A673 (cell line): Measurements from ENCODE around the gene NAV2. TPM values are rescaled to one million over a fixed set of nuclear protein-coding genes. Genes with fewer than 3 reads are reported as not detected.

Experiments used
- BruUV-seq: library from RNA; stranded (reverse); fragments of 400-500 nt; replicated peaks from 2 replicates; lab custom pipeline; 2021; lab: Mats Ljungman, UMichigan
- CTCF ChIA-PET: fragments of 300-600 bp; sonication (Branson Sonifier 250); formaldehyde crosslinking; loops from one replicate; lab custom pipeline; 2022; ENCODE audit warnings: antibody characterized with exemption; lab: Charles Lee
- POLR2A ChIA-PET: fragments of 300-600 bp; sonication (Branson Sonifier 250); formaldehyde crosslinking; loops from one replicate; lab custom pipeline; 2022; ENCODE audit warnings: antibody characterized with exemption; ENCODE audit not compliant: low non-redundant PET; lab: Charles Lee
- DNase-seq: peaks from one replicate; pipeline ENCODE4 v3.0.0-alpha.2; 2015; ENCODE audit warnings: low spot score
- H3K27ac ChIP-seq: fragments of 200-600 bp; sonication (generic); 2 replicates; pipeline ENCODE4 v1.5.1; 2016; ENCODE audit warnings: mixed run types, low read depth, mild to moderate bottlenecking, mixed read lengths, antibody characterized with exemption, low read length; ENCODE audit not compliant: poor library complexity, severe bottlenecking
- H3K27me3 ChIP-seq: fragments of 200-600 bp; sonication (generic); replicated peaks from 2 replicates; pipeline ENCODE4 v1.6.1; 2017; ENCODE audit warnings: mixed run types, low read depth, mild to moderate bottlenecking, mixed read lengths, antibody characterized with exemption, low read length; ENCODE audit not compliant: insufficient read depth, poor library complexity
- H3K36me3 ChIP-seq: fragments of 200-600 bp; sonication (generic); 2 replicates; pipeline ENCODE4 v1.6.1; 2016; ENCODE audit warnings: mixed run types, mild to moderate bottlenecking, mixed read lengths, antibody characterized with exemption, low read length; ENCODE audit not compliant: insufficient read depth, poor library complexity, severe bottlenecking
- H3K4me1 ChIP-seq: fragments of 200-600 bp; sonication (generic); 2 replicates; pipeline ENCODE4 v1.6.1; 2017; ENCODE audit warnings: mixed run types, mild to moderate bottlenecking, mixed read lengths, antibody characterized with exemption, low read length; ENCODE audit not compliant: insufficient read depth, poor library complexity, severe bottlenecking
- H3K4me3 ChIP-seq: fragments of 200-600 bp; sonication (generic); 2 replicates; pipeline ENCODE4 v1.5.1; 2016; ENCODE audit warnings: low read depth, mixed run types, mild to moderate bottlenecking, mixed read lengths, low read length; ENCODE audit not compliant: poor library complexity, severe bottlenecking
- H3K9me3 ChIP-seq: fragments of 200-600 bp; sonication (generic); 2 replicates; pipeline ENCODE4 v1.6.1; 2016; ENCODE audit warnings: mixed run types, low read depth, mild to moderate bottlenecking, mixed read lengths, antibody characterized with exemption, low read length; ENCODE audit not compliant: poor library complexity, severe bottlenecking
- EZH2 ChIP-seq: fragments of 200-600 bp; sonication (generic); IDR thresholded peaks from 2 replicates; pipeline ENCODE4 v1.6.1; 2017; ENCODE audit warnings: borderline replicate concordance, low read depth, mild to moderate bottlenecking, mixed read lengths, antibody characterized with exemption, low read length; ENCODE audit not compliant: poor library complexity, severe bottlenecking
- intact Hi-C: fragments of 100-400 bp; cut with micrococcal nuclease; formaldehyde crosslinking; loops from one replicate; pipeline ENCODE4 v1.10.0; 2022; ENCODE audit not compliant: unreplicated experiment
- total RNA-seq: library from RNA; stranded (reverse); gene quantifications from 2 replicates; pipeline ENCODE4 v1.2.3, GENCODE V29; 2021
- TF ChIP-seq, protein P1 (sequence below): fragments of 300-800, 200-600 bp; sonication (generic); conservative IDR thresholded peaks from 2 replicates; pipeline ENCODE4 v1.5.1; 2017; ENCODE audit warnings: low read depth, mild to moderate bottlenecking, antibody characterized with exemption, low read length, moderate library complexity, mixed read lengths

NAV2 gene
- total RNA-seq, 1 experiment from 2014 or later = not detected

GRCh38 chr11:19967787-19968186 lies 255.2 kb downstream of the NAV2 start:
- no peak for DNase-seq
- Histone ChIP-seq H3K4me3 (no peak overlapping the region), H3K27ac (no peak overlapping the region), H3K9me3 (no peaks in the 10 kb centered on the region), H3K27me3 (no peaks in the 10 kb centered on the region), H3K36me3 (no peaks in the 10 kb centered on the region), H3K4me1 (no peaks in the 10 kb centered on the region)
- TF ChIP-seq, protein P1, sequence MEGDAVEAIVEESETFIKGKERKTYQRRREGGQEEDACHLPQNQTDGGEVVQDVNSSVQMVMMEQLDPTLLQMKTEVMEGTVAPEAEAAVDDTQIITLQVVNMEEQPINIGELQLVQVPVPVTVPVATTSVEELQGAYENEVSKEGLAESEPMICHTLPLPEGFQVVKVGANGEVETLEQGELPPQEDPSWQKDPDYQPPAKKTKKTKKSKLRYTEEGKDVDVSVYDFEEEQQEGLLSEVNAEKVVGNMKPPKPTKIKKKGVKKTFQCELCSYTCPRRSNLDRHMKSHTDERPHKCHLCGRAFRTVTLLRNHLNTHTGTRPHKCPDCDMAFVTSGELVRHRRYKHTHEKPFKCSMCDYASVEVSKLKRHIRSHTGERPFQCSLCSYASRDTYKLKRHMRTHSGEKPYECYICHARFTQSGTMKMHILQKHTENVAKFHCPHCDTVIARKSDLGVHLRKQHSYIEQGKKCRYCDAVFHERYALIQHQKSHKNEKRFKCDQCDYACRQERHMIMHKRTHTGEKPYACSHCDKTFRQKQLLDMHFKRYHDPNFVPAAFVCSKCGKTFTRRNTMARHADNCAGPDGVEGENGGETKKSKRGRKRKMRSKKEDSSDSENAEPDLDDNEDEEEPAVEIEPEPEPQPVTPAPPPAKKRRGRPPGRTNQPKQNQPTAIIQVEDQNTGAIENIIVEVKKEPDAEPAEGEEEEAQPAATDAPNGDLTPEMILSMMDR = no peak
- TF ChIP-seq EZH2 = no peak
- BruUV-seq = no TSS peak
- ChIA-PET POLR2A (no interaction called here), CTCF (no interaction called here)
- intact Hi-C loops = no loop called here

DNA sequence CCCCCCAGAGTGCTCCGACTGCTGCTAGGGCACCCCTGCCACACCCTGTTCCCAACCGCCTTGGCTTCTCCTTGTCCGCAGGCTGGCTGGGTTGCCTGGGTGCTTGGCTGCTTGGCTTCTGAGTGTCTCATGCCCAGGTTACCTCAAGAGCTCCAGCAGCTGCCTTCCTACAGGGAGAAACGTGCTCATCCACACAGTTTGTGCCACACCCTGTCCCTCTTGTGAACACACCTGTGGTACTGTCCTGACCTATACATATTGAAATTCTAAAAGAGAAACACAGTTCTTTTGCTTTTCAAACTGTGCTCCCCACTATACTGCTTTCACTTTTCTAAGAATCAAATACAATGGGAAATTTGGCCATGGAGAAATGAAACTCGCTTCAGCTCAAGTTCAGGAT lies 256.2 kb downstream of the NAV2 start:
- H3K27me3 ChIP-seq = no peaks in the 10 kb centered on the region
- no peaks in the 10 kb centered on the region for H3K4me1 ChIP-seq
- POLR2A ChIA-PET = no interaction called here
- TF ChIP-seq, protein P1 = no peak
- no peak for TF ChIP-seq EZH2
- intact Hi-C loops = no loop called here
- no peaks in the 10 kb centered on the region for H3K36me3 ChIP-seq
- DNase-seq = no peak
- no peak overlapping the region for H3K4me3 ChIP-seq
- CTCF ChIA-PET = no interaction called here
- no peak overlapping the region for H3K27ac ChIP-seq
- no TSS peak for BruUV-seq
- H3K9me3 ChIP-seq = no peaks in the 10 kb centered on the region

DNA sequence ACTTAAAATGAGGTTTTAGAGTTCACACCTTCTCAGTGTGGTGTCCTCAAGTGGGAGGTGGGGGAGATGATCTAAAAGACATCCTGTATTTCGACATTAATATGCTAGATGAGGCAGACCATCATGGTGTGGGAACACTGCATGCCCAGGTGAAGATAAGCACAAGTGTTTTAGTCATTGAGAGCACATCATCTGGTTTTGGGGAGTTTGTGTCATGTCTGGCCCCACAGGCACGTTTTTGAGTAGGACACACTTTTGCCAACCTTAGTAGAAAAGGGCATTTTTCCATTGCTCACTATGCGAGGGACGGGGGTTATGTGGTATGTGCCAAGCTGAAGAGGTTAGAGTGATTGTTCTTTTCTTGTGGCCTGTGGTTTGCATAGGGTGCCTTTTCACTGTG lies 258.3 kb downstream of the NAV2 start:
- Histone ChIP-seq H3K36me3 (no peaks in the 10 kb centered on the region), H3K27ac (no peak overlapping the region), H3K27me3 (no peaks in the 10 kb centered on the region), H3K4me1 (no peaks in the 10 kb centered on the region), H3K9me3 (no peaks in the 10 kb centered on the region), H3K4me3 (no peak overlapping the region)
- DNase-seq = no peak
- no TSS peak for BruUV-seq
- ChIA-PET POLR2A (no interaction called here), CTCF (no interaction called here)
- intact Hi-C loops = no loop called here
- TF ChIP-seq EZH2 = no peak
- TF ChIP-seq, protein P1 = no peak
